Measurements from ENCODE around the gene CCDC201. TPM values are rescaled to one million over a fixed set of nuclear protein-coding genes. Genes with fewer than 3 reads are reported as not detected.
A peak's percentile ranks its signal among the peaks of the same experiment; 100 is the strongest.

CCDC201 gene
- total and polyA plus RNA-seq, 2 experiments from 2014 or later = not detected

DNA sequence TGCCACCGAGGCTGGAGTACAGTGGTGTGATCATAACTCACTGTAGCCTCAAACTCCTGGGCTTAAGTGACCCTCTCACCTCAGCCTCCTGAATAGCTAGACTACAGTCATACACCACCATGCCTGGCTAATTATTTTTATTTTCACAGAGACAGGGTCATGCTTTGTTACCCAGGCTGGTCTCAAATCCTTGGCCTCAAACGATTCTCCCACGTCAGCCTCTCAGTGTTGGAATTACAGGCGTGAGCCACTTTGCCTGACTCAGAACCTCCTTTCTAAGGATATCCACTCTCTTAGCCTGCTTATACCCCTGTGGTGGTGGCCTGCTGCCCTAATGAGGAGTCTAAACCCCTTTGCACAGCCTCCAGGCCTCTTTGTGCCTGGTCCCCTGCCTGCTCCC lies 11.3 kb upstream of the CCDC201 start:
- no peaks in the 10 kb centered on the region for H3K9me3 ChIP-seq (ENCODE audit: low read depth)
- peaks cover 43% of the 10 kb centered on the region for H3K27me3 ChIP-seq
- no peaks in the 10 kb centered on the region for H3K4me1 ChIP-seq (ENCODE audit: low read depth)
- DNase-seq (ENCODE audit: low read depth in 1 of 2, low spot score in 1 of 2) = no peak
- H3K4me3 ChIP-seq = no peak overlapping the region
- TF ChIP-seq, protein P1, sequence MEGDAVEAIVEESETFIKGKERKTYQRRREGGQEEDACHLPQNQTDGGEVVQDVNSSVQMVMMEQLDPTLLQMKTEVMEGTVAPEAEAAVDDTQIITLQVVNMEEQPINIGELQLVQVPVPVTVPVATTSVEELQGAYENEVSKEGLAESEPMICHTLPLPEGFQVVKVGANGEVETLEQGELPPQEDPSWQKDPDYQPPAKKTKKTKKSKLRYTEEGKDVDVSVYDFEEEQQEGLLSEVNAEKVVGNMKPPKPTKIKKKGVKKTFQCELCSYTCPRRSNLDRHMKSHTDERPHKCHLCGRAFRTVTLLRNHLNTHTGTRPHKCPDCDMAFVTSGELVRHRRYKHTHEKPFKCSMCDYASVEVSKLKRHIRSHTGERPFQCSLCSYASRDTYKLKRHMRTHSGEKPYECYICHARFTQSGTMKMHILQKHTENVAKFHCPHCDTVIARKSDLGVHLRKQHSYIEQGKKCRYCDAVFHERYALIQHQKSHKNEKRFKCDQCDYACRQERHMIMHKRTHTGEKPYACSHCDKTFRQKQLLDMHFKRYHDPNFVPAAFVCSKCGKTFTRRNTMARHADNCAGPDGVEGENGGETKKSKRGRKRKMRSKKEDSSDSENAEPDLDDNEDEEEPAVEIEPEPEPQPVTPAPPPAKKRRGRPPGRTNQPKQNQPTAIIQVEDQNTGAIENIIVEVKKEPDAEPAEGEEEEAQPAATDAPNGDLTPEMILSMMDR (IDR thresholded peaks at IDR 0.05; ENCODE audit: low read depth, low read length) = no peak
- no peak overlapping the region for H3K27ac ChIP-seq
- H3K36me3 ChIP-seq = no peaks in the 10 kb centered on the region

DNA sequence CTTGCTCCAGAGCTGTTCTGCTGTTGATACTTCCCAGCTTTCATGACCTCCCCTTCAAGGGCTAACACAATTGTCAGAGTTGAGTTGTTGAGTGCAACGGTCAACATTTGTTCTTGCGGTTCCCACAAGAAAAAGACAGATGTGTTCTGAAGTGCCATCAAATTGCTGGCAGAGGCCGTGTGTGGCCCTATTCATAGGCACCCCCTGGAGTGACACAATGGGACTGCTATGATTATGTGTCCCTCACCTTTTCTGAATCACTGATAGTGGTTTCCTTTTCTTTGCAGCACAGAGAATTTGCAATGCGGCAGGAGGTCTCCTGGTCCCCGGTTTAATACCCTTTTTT lies 9.6 kb upstream of the CCDC201 start:
- H3K27me3 ChIP-seq = peaks cover 26% of the 10 kb centered on the region
- no peak overlapping the region for H3K27ac ChIP-seq
- no peak overlapping the region for H3K4me3 ChIP-seq
- H3K9me3 ChIP-seq (ENCODE audit: low read depth) = no peaks in the 10 kb centered on the region
- H3K4me1 ChIP-seq (ENCODE audit: low read depth) = no peaks in the 10 kb centered on the region
- DNase-seq (ENCODE audit: low read depth in 1 of 2, low spot score in 1 of 2) = no peak
- TF ChIP-seq, protein P1 (IDR thresholded peaks at IDR 0.05; ENCODE audit: low read depth, low read length) = no peak
- H3K36me3 ChIP-seq = no peaks in the 10 kb centered on the region

DNA sequence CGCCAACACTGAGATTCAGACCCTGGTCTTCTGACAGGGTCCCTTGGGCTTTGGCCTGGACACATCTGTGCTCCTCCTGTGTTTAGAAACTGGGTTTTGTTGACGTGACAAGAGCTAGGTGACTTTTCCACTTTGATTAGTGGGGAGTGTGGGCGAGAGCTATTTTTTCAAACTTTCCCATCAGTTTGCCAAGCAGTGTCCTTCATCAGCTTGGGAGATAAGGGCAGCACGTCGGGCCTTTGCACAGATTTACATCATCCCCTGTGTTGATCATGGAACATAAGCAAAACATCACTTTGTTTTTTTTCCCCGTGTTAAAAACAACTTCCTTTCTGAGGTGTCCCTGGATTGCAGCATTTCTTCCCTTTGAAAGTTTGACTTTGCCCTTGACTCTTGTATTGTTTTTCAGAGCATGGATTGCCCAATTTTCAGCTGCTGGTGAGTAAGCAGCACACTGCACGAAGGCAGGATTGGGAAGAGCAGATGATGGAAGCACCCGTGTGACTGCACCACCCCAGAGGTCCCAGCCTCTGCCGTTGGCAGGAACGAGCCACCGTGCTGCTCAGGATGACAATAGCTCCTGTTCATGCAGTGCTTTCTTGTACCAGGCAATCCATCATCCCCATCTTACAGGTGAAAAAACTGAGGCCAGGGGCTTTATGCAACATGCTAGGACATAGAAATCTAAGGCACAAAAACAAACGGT lies 9.0 kb upstream of the CCDC201 start:
- peak in 1 of 2 donors; percentile 93 for DNase-seq (ENCODE audit: low read depth in 1 of 2, low spot score in 1 of 2)

DNA sequence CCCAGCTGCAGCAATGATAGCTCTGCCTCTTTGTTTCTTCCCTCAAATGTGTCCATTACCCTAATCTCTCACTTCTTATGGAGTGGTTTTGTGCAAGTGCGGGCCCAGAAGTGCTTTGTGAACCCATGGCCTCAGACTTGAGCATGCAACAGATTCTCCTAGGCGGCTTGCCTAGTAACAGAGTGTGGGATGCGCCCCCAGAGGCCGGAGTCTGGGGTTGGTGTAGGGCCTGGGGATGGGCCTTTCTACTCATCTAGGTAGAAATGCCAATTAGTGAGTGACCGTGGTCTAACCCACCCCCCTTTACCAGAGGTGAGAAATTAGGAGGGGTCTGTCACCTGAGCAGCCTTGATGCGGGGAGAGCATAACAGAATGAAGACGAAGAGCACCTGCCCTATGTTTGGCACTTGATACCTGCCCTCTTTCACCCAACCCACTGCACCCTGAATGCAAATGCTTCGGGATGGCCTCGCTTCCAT lies 8.4 kb upstream of the CCDC201 start:
- Histone ChIP-seq H3K4me3 (no peak overlapping the region), H3K27ac (no peak overlapping the region), H3K36me3 (no peaks in the 10 kb centered on the region), H3K27me3 (peaks cover 15% of the 10 kb centered on the region), H3K9me3 (ENCODE audit: low read depth) (no peaks in the 10 kb centered on the region), H3K4me1 (ENCODE audit: low read depth) (no peaks in the 10 kb centered on the region)
- TF ChIP-seq, protein P1 (IDR thresholded peaks at IDR 0.05; ENCODE audit: low read depth, low read length) = no peak
- DNase-seq (ENCODE audit: low read depth in 1 of 2, low spot score in 1 of 2) = no peak

More for the DNA sequence above, 9.0 kb upstream of the CCDC201 start:
- Histone ChIP-seq H3K27ac (no peak overlapping the region), H3K27me3 (peaks cover 21% of the 10 kb centered on the region), H3K36me3 (no peaks in the 10 kb centered on the region), H3K4me3 (no peak overlapping the region), H3K9me3 (ENCODE audit: low read depth) (no peaks in the 10 kb centered on the region), H3K4me1 (ENCODE audit: low read depth) (no peaks in the 10 kb centered on the region)
- TF ChIP-seq, protein P1 (IDR thresholded peaks at IDR 0.05; ENCODE audit: low read depth, low read length) = no peak

DNA sequence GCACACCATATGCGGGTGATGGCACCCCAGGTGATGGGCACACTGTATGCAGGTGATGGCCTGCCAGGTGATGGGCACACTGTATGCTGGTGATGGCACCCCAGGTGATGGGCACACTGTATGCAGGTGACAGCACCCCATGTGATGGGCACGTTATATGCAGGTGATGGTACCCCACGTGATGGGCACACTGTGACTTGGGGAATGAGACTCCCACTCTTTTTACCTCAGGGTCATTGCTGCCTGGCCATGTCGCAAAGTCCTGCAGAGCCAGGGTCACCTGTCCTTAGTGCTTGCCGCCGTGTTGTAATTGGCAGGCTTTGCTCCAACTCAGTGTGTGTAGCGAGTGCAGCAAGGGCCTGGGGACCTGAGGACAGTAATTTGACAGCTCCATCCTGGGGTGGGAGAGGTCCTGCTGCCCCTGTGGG lies 7.6 kb upstream of the CCDC201 start:
- Histone ChIP-seq H3K4me1 (ENCODE audit: low read depth) (no peaks in the 10 kb centered on the region), H3K27ac (no peak overlapping the region), H3K27me3 (peaks cover 6% of the 10 kb centered on the region), H3K9me3 (ENCODE audit: low read depth) (no peaks in the 10 kb centered on the region), H3K4me3 (no peak overlapping the region), H3K36me3 (no peaks in the 10 kb centered on the region)
- DNase-seq (ENCODE audit: low read depth in 1 of 2, low spot score in 1 of 2) = no peak
- TF ChIP-seq, protein P1 (IDR thresholded peaks at IDR 0.05; ENCODE audit: low read depth, low read length) = no peak

All from cardiac muscle cell (in vitro differentiated cells and primary cell).